T47D (cell line): ENCODE measurements around the gene CD300LG.
"Not testable (repeated sequence)": the region's sequence is repeated elsewhere in the genome, so short reads cannot be mapped to it uniquely, and the experiment has no call there.

Source experiments
- DNase-seq, 2 experiments: peaks; one replicate each; pipeline versions ENCODE4 v3.0.0 to v3.0.0-alpha.2; 2011 to 2012; ENCODE audit warnings: low read depth in 1 of 2, low spot score in 1 of 2
- JUND ChIP-seq: IDR thresholded peaks from 2 replicates; pipeline ENCODE4 v1.6.1; 2012; ENCODE audit warnings: low read depth
- in situ Hi-C: cut with HindIII; loops from 2 replicates; pipeline ENCODE4 v1.10.0; 2016; ENCODE audit warnings: low sequenced_read_pairs, low pct_unique_long_range_greater_than_20kb

Gene CD300LG

GRCh38 chr17:43864161-43864984 is 17.4 kb downstream of the CD300LG start:
- TF ChIP-seq JUND, result no peak
- DNase-seq, result no peak
- in situ Hi-C loops, result no loop called here

GRCh38 chr17:43868226-43868994 is 21.4 kb downstream of the CD300LG start:
- in situ Hi-C loops, result no loop called here
- no peak for TF ChIP-seq JUND
- DNase-seq, result no peak

- DNase-seq, in situ Hi-C loops: not testable (repeated sequence)
These were observed 22.1 kb downstream of the CD300LG start for GRCh38 chr17:43869031-43869430.

GRCh38 chr17:43871946-43872690 is 25.1 kb downstream of the CD300LG start:
- TF ChIP-seq JUND, result no peak
- DNase-seq, result no peak
- in situ Hi-C loops, result no loop called here

GRCh38 chr17:43873091-43873490 is 26.1 kb downstream of the CD300LG start:
- TF ChIP-seq JUND, result no peak
- DNase-seq, result no peak
- in situ Hi-C loops, result no loop called here

- TF ChIP-seq JUND, result no peak
- no peak for DNase-seq
- in situ Hi-C loops, result no loop called here
These were observed 26.8 kb downstream of the CD300LG start for GRCh38 chr17:43873815-43874214.

- in situ Hi-C loops, result no loop called here
- DNase-seq, result no peak
These were observed 27.3 kb downstream of the CD300LG start for GRCh38 chr17:43874293-43874692.

GRCh38 chr17:43875476-43876147 is 28.6 kb downstream of the CD300LG start:
- TF ChIP-seq JUND, result no peak
- in situ Hi-C loops, result no loop called here
- no peak for DNase-seq

More at GRCh38 chr17:43874293-43874692, 27.3 kb downstream of the CD300LG start:
- TF ChIP-seq JUND, result no peak

- no peak for DNase-seq
- no peak for TF ChIP-seq JUND
- in situ Hi-C loops, result no loop called here
These were observed 30.1 kb downstream of the CD300LG start for GRCh38 chr17:43877031-43877430.

- no peak for TF ChIP-seq JUND
- no peak for DNase-seq
- in situ Hi-C loops, result no loop called here
These were observed 30.6 kb downstream of the CD300LG start for GRCh38 chr17:43877451-43878155.

GRCh38 chr17:43878260-43879175 is 31.5 kb downstream of the CD300LG start:
- TF ChIP-seq JUND, result no peak
- peak; percentile 82 to 94 for DNase-seq
- in situ Hi-C loops, result no loop called here
